Activated T-cell treated with anti-CD3 and anti-CD28 coated beads, Interleukin-2, amount 50 U/mL, for 4 hours (primary cell): Measurements from ENCODE around the gene C3orf18. TPM values are rescaled to one million over a fixed set of nuclear protein-coding genes. Genes with fewer than 3 reads are reported as not detected.

Experiments
- ATAC-seq, 2 donors: fragments of 200-7000 bp; cut with Tn5 transposase; one replicate each; pipeline ENCODE4 v1.10.0; 2021
- DNase-seq: peaks from one replicate; pipeline ENCODE4 v3.0.0-alpha.2; 2020
- H3K27me3 Mint-ChIP-seq: one replicate; pipeline ENCODE4 v1.8.0; 2021; ENCODE audit warnings: low read depth, mixed read lengths
- H3K36me3 Mint-ChIP-seq: one replicate; pipeline ENCODE4 v1.8.0; 2022; ENCODE audit warnings: mixed read lengths; ENCODE audit not compliant: insufficient read depth
- H3K4me1 Mint-ChIP-seq: one replicate; pipeline ENCODE4 v1.8.0; 2021; ENCODE audit warnings: low read depth, mixed read lengths
- H3K4me3 Mint-ChIP-seq: one replicate; pipeline ENCODE4 v1.8.0; 2021; ENCODE audit warnings: mild to moderate bottlenecking, moderate library complexity, mixed read lengths
- H3K9me3 Mint-ChIP-seq: one replicate; pipeline ENCODE4 v1.8.0; 2021; ENCODE audit warnings: mixed read lengths
- total RNA-seq, 3 donors: library from RNA; stranded (reverse); gene quantifications; one replicate each; pipeline ENCODE4 v1.2.1, GENCODE V29; 2021

Gene C3orf18
- 10 to 100 TPM in 1 of 3 donors, 1 to 10 TPM in 2; 6.7 to 11.2 (median 9.0) TPM for total RNA-seq

DNA sequence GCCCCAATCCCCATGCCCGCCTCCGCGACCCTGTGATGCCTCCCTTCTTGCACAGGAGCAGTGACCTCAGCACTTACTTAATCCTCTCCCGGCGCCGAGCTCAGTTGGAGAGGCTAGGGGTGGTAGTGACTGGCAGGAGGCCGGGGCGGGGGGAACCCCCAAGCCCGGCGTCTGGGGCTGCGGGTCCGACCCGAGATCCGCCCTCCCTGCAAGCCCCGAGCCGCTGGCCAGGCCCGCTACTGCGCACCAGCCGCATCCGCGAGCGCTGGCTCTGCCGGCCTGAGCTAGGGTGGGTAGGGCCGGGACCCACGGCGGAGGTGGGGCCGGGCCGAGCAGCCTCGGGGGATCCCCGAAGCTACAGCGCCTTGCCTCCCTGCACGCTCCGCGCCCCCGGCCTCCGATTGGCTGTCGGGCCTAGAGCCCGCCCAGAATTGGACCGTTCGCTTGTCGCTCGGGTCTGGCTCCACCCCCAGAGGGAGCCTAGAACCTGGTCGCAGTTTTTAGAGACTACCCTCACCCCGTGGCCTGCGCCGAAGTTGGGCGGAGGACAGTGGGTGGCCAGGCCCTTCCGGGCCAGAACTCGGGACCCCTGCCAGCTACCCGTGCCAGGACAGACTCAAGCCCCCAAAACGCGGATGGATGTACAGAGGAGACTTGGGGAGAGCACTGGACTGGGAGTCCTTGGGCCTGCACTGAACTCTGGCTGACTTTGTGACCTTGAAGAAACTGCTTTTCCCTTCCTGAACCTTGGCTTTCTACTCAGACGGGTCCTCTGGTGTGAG lies at the start of gene C3orf18:
Gene C3orf18 (minus strand): TSS at position 362 of the 782 bp plus-strand sequence. CDS start 2,048 bp downstream, outside the sequence.
- Mint-ChIP-seq H3K9me3 (no peaks in the 10 kb centered on the region), H3K36me3 (peaks cover 3% of the 10 kb centered on the region), H3K4me3 (peak within 1 kb of the TSS; percentile 95), H3K4me1 (peaks cover 44% of the 10 kb centered on the region), H3K27me3 (no peaks in the 10 kb centered on the region)
- DNase-seq (peak; percentile 90), ATAC-seq (peak; percentile 82)

DNA sequence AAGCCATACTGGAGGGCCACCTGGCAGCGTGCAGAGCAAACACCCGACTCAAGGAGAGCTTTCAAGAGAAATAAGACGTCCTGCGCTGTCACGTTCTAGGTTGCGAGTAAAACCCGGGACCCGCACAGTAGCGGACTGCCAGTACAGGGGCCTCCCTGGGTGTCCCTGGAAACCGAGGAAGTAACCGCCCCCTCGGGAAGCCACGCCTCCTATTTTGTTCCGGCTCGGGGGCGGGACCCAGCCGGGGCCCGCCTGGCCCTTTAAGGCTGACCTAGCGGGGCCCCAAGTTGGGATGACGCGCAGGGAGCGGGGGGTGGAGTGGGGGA lies 49.2 kb upstream of the C3orf18 start:
- Mint-ChIP-seq H3K4me1 (peaks cover 63% of the 10 kb centered on the region), H3K36me3 (peaks cover 12% of the 10 kb centered on the region), H3K4me3 (peak overlapping the region; percentile 88), H3K27me3 (no peaks in the 10 kb centered on the region), H3K9me3 (no peaks in the 10 kb centered on the region)
- ATAC-seq (peak; percentile 55 to 62), DNase-seq (peak; percentile 94)

DNA sequence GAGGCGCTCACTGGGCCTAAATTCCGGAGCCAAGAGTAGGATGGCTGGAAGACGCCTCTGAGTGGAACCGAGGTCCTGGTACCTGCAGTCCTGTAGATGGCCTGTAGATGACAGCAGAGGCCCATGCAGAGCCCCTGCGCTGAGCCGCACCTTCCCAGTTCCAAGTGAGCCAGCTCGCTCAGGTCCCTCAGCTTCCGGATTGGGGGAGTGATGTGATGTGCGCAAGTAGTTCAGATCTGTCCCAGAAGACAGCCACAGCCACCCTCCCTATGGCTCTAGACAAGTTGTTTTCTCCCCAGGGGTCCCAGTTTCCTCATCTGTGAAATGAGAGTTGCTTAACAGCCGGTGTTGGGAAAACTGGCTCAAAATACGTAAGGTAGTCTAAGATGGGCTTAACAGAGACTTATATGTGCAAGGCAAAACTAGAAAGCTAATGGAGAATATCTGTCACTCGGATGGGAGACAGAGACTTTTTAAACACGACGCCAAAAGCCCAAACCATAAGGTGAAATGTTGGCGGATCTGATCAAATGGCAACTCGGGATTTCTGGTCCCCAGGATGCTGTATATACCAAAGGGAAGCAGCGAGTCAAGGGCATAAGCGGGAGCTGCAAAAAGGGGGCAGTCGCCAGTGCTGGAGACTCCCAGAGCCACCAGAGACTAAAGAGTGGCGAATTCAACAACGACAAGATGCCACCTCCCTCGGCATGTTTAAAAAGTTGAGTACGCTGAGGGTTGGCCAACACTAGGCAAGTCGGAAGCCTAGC lies 48.6 kb upstream of the C3orf18 start:
- no peaks in the 10 kb centered on the region for H3K27me3 Mint-ChIP-seq
- peak; percentile 9 to 20 for ATAC-seq
- H3K9me3 Mint-ChIP-seq: no peaks in the 10 kb centered on the region
- peak overlapping the region; percentile 88 for H3K4me3 Mint-ChIP-seq
- peaks cover 60% of the 10 kb centered on the region for H3K4me1 Mint-ChIP-seq
- peaks cover 12% of the 10 kb centered on the region for H3K36me3 Mint-ChIP-seq
- DNase-seq: peak; percentile 79

DNA sequence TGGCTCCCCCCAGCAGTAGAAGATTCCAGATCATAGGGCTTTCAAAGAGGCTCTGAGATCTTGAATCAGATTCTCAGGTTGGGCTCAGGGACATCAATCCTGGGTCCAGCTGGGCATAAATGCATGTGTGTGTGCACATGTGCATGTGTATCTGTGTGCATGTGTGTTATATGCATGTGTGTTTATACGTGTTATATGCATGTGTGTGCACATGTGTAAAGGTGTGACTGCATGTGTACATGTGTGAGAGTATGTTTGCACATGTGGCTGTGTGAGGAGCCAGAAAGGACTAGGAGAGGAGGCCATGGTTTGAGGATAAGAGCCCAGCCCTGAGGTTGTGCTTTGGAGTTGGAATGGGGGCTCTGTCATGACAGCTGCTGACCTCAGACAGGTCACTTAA lies 47.6 kb upstream of the C3orf18 start:
- H3K27me3 Mint-ChIP-seq: no peaks in the 10 kb centered on the region
- no peaks in the 10 kb centered on the region for H3K9me3 Mint-ChIP-seq
- H3K4me1 Mint-ChIP-seq: peaks cover 50% of the 10 kb centered on the region
- no peak overlapping the region for H3K4me3 Mint-ChIP-seq
- ATAC-seq (no peak), DNase-seq (no peak)
- peaks cover 13% of the 10 kb centered on the region for H3K36me3 Mint-ChIP-seq

DNA sequence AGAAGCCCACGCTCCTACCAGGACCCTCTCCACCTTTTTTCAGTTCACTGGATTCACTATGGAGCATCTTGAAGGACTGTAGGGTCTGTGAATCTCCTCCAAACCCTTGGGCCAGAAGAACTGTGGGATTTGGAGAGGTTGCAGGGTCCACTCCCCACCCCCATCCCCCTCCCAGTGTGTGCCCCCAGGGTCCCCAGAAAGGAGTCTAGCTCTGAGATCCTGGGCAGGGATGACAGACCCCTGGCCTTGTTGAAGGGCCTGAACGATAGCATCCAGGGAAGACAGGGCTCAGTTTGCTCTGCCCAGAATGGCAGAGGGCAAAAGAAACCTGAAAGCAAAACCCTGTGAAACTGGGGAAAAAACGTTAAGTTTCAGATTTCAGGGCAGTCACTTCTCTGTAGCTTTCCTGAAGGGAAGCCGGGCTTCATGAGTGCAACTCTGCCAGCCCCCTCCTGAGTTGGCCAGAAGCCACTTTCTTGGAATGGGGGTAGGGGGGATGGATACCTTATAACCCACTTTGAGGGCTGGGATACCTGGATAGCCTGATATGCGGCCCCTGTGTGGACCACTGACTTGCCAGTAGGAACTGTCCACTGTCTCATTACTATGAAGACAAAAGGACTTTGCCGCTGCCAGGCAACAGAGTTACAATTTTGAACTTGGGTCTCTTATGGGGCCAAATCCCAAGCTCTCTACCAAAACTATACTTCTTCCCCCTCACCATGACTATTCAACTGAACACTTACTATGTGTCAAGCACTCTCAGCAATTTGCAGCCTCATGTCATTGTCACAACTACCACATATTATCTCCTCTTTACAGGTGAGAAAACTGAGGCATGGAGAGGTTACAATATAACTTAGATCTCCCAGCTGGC lies 45.7 kb upstream of the C3orf18 start:
- Mint-ChIP-seq H3K36me3 (peaks cover 31% of the 10 kb centered on the region), H3K4me3 (peak overlapping the region; percentile 94), H3K9me3 (no peaks in the 10 kb centered on the region), H3K27me3 (no peaks in the 10 kb centered on the region), H3K4me1 (peaks cover 38% of the 10 kb centered on the region)
- DNase-seq (no peak), ATAC-seq (no peak)

DNA sequence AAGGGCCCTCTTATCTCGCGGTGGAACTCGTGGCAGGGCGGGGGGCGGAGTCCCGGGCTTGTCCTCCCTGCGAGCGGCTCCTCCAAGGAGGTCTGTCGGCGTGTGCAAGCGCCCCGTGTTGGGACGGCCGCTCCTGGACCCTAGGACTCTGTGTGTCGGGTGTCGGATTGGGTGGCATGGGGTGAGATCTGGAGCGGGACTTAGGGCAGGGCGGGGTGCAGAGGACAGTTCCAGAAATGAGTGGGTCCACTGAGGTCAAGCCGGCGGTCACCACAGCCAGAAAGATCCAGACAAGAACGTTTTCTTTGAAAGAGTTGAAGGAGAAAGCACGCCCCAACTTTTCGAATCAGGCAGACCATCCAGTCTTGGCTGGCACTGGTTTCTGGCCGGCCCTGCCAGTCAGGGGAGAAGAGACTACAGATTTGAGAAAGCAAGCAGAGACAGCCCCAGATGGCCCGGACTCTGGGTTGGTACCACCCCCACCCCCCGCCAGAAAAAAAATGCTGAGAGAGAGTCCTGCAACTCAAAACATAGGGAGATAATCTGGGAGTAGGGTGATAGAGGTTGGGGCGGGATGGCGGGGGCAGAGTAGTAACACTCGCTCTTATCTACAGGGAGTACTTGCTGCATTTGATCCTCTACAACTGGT lies 44.8 kb upstream of the C3orf18 start:
- H3K27me3 Mint-ChIP-seq: no peaks in the 10 kb centered on the region
- H3K36me3 Mint-ChIP-seq: peaks cover 39% of the 10 kb centered on the region
- no peaks in the 10 kb centered on the region for H3K9me3 Mint-ChIP-seq
- peaks cover 43% of the 10 kb centered on the region for H3K4me1 Mint-ChIP-seq
- peak overlapping the region; percentile 94 for H3K4me3 Mint-ChIP-seq
- DNase-seq: no peak
- no peak for ATAC-seq

DNA sequence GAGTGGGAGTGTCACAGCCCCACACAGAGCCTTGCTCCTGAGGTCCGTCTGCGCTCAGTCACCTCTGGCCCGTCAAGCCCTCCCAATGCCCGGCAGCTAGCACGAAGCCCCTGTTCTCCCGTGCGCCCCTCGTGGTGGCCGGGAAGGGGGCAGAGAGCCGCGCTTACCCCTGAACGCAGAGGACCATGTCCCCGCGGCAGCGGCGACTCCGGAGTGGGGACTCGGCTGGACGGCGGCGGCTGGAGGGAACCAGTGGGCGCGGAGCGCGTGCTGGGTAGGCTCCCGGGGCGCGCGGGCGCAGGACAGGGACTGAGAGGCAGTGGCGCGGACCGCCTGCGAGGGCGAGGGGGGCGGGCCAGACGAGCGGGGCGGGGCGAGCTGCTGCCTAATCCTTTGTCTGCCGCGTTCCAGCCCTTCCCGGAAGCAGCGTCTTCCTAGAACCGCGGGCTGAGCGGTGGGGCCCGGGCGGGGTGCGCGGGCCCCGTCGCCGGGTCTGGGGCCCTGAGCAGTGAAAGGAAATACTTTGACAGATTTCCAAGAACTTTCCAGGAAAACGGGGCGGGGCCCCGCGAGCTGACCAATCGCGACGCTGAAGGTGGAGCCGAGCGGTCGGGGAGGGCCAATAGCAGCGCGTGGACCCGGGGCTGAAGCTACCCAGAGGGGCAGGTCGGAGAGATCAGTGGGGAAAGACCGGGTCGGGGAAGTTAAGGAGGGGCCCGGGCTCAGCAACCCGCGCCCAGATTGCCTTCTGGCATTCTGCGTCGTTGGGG lies 44.1 kb upstream of the C3orf18 start, which contains the start of gene CISH:
Gene CISH (minus strand): TSS at position 311 of the 770 bp plus-strand sequence. CDS start 124 bp downstream, at position 187.
- Mint-ChIP-seq H3K9me3 (no peaks in the 10 kb centered on the region), H3K4me1 (peaks cover 45% of the 10 kb centered on the region), H3K27me3 (no peaks in the 10 kb centered on the region), H3K4me3 (peak within 1 kb of the TSS; percentile 94), H3K36me3 (peaks cover 45% of the 10 kb centered on the region)
- ATAC-seq: peak; percentile 73 to 74
- DNase-seq: peak; percentile 98

DNA sequence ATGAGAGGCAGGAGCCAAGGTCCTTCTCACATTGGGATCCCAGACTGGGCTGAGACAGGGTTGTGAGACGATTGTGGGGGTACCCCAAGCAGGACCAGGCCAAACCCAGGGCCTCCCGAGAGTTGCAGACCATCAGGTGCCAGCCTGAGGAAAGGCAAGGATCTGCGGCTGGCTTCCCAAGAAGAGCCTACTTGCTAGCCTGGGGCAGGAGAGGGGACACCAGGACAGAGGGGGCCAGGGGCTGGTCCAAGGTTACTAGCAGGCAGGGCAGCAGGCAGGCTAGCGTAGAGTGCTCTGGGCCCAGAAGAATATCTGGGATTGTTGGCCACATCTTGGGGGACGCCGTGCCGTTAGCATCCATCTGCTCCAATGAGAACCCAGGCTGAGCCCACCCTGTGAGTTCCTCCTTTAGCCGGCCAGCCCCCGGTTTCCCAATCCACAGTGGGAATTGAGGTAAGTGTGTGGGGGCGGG lies 43.5 kb upstream of the C3orf18 start:
- Mint-ChIP-seq H3K4me3 (peak overlapping the region; percentile 94), H3K4me1 (peaks cover 44% of the 10 kb centered on the region), H3K9me3 (no peaks in the 10 kb centered on the region), H3K36me3 (peaks cover 50% of the 10 kb centered on the region), H3K27me3 (no peaks in the 10 kb centered on the region)
- no peak for DNase-seq
- peak in 1 of 2 donors; percentile 0 for ATAC-seq

DNA sequence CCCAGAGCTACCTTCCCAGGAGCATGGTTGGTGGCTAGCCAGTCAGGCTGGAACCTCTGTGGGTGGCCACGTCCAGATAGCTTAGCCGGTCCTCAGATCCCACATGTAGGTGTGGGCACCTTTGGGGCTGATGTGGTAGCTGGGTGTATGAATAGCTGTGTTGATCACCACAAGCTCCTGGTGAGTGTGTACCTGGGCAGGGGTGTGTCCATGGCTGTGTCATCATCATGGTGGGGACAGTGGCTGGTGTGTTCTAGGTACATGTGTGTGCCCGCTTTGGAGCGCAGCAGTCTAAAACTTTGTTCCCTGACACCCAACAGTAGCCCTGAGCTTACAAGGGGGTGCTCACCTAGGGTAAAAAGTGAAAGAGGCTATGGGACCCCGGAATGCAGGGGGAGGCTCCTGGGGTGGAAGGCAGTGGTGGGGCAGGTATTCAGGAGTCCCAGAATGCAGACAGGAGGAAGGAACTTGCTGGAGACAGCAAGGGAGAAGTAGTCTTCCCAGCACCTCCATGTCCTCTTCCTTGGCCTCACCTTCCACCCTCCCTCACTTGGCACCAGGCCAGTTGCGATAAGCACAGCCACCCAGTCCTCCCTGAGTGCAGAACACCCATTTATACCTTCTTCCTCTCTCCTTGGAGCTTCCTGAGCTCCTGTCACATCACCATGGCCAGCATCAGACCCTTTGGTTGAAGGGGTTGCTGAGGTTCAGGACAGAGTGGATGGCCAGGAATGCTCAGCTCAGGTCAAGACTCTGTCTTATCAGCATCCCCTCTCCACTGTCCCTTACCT lies 42.8 kb upstream of the C3orf18 start:
- DNase-seq: peak; percentile 54
- no peak for ATAC-seq
- Mint-ChIP-seq H3K36me3 (peaks cover 56% of the 10 kb centered on the region), H3K4me3 (peak overlapping the region; percentile 94), H3K9me3 (no peaks in the 10 kb centered on the region), H3K4me1 (peaks cover 45% of the 10 kb centered on the region), H3K27me3 (no peaks in the 10 kb centered on the region)

DNA sequence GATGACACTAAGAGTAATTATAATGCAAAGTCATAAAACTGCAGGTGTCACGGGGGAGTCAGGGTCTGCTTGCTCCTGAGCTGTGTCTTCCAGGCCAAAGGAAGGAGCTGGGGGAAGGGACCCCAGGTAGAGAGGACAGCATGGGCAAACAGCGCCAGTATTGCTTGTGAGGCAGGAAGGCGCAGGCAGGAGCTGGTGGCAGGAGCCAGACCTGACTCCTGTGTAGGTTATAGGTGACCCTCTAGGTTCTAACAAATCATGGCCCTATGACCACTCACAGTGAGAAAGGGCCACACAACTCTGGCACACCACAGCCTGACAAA lies 42.2 kb upstream of the C3orf18 start:
- no peak for ATAC-seq
- H3K27me3 Mint-ChIP-seq: no peaks in the 10 kb centered on the region
- no peak for DNase-seq
- H3K4me3 Mint-ChIP-seq: peak overlapping the region; percentile 94
- peaks cover 61% of the 10 kb centered on the region for H3K36me3 Mint-ChIP-seq
- H3K4me1 Mint-ChIP-seq: peaks cover 49% of the 10 kb centered on the region
- no peaks in the 10 kb centered on the region for H3K9me3 Mint-ChIP-seq

DNA sequence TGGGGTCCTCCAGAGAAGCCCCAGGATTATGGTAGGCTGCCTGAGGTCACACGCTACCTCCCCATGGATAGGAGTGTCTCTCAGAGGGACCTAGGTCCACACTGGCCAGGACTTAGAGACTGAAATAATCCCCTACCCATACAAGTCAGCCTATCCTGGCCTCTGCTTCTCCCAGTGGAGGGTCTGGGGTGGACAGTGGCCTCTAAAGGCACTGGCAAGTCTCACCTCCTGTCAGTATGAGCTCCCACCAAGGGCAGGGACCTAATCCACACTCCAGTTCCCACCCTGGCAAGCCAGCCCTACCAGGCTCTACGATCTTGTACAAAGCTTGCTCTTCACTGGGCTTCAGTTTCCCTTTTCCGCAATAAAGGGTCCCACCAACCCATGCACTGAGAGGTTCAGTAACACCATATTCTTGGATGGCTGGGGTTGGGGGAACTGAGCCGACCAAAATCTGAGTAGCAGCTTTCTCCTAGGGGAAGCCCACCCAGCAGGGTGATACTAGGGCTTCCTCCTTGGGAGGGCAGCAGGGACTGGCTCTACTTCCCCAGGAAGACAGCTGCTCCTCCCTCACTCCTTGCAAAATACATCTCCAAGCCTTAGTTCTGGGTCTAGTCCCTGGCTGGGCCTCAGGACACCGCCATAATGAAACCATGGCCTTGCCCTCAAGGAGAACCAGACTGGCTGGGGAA lies 41.7 kb upstream of the C3orf18 start:
- Mint-ChIP-seq H3K4me1 (peaks cover 51% of the 10 kb centered on the region), H3K36me3 (peaks cover 65% of the 10 kb centered on the region), H3K9me3 (no peaks in the 10 kb centered on the region), H3K27me3 (no peaks in the 10 kb centered on the region), H3K4me3 (peak overlapping the region; percentile 94)
- ATAC-seq: no peak
- DNase-seq: no peak

DNA sequence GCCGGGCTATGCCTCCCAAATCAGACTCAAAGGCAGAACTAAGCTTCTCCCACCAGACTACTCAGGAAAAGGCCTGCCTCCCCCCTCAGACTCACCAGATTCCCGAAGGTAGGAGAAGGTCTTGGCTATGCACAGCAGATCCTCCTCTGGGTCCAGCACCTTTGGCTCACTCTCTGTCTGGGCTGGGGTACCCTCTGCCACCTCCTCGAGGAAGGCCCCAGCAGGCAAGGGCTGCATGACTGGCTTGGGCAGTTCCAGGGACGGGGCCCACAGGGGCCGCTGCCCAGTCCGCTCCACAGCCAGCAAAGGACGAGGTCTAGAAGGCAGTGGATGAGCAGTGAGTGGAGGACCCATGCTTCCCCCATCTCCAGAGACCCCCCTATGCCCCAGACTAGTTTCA lies 40.7 kb upstream of the C3orf18 start:
- DNase-seq (no peak), ATAC-seq (no peak)
- peak overlapping the region; percentile 94 for H3K4me3 Mint-ChIP-seq
- H3K4me1 Mint-ChIP-seq: peaks cover 52% of the 10 kb centered on the region
- H3K27me3 Mint-ChIP-seq: no peaks in the 10 kb centered on the region
- peaks cover 74% of the 10 kb centered on the region for H3K36me3 Mint-ChIP-seq
- no peaks in the 10 kb centered on the region for H3K9me3 Mint-ChIP-seq
